IPS-18a (cell line): ENCODE results near the gene DPH5.
A peak's percentile ranks its signal among the peaks of the same experiment; 100 is the strongest.
"Not testable (repeated sequence)": the region's sequence is repeated elsewhere in the genome, so short reads cannot be mapped to it uniquely, and the experiment has no call there.

Experiments used
- H3K27ac ChIP-seq: one replicate; pipeline ENCODE4 v1.5.1; 2013; ENCODE audit warnings: low read length
- H3K27me3 ChIP-seq: one replicate; pipeline ENCODE4 v1.6.1; 2013; ENCODE audit warnings: mild to moderate bottlenecking, low read length; ENCODE audit not compliant: control insufficient read depth, insufficient read depth
- H3K36me3 ChIP-seq: one replicate; pipeline ENCODE4 v1.6.1; 2013; ENCODE audit warnings: low read depth, low read length; ENCODE audit not compliant: control insufficient read depth
- H3K4me1 ChIP-seq: one replicate; pipeline ENCODE4 v1.6.1; 2013; ENCODE audit warnings: low read depth, low read length; ENCODE audit not compliant: control insufficient read depth
- H3K4me3 ChIP-seq: one replicate; pipeline ENCODE4 v1.5.1; 2013; ENCODE audit warnings: low read length
- H3K9ac ChIP-seq: one replicate; pipeline ENCODE4 v1.6.1; 2013; ENCODE audit warnings: mild to moderate bottlenecking, low read length, moderate library complexity
- H3K9me3 ChIP-seq: one replicate; pipeline ENCODE4 v1.6.1; 2013; ENCODE audit warnings: low read depth, low read length; ENCODE audit not compliant: control insufficient read depth

The DPH5 gene

DNA sequence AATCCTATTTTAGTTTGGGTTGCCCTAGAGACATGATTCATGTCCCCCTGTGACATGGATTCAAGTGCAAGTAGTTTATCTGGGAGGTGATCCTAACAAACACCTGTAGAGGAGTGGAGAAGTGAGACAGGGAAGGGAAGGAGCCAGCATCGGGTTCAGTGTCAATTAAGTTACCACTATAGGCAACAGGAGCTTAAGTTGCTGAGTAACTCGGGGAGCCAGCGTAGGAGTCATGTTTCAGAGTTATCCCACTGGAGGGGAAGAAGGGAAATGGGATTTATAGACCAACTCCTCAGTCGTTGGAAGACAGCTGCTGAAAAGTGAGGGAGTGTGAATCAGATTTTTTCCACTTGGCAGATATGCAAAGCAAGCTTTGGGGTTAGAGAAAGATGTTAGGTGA, 74.8 kb downstream of the DPH5 start:
- no peak overlapping the region for H3K9ac ChIP-seq
- peak overlapping the region; percentile 59 for H3K27ac ChIP-seq
- peak overlapping the region; percentile 27 for H3K4me3 ChIP-seq
- H3K36me3 ChIP-seq: peaks cover 3% of the 10 kb centered on the region
- H3K9me3 ChIP-seq: no peaks in the 10 kb centered on the region
- peaks cover 38% of the 10 kb centered on the region for H3K4me1 ChIP-seq
- H3K27me3 ChIP-seq: no peaks in the 10 kb centered on the region

DNA sequence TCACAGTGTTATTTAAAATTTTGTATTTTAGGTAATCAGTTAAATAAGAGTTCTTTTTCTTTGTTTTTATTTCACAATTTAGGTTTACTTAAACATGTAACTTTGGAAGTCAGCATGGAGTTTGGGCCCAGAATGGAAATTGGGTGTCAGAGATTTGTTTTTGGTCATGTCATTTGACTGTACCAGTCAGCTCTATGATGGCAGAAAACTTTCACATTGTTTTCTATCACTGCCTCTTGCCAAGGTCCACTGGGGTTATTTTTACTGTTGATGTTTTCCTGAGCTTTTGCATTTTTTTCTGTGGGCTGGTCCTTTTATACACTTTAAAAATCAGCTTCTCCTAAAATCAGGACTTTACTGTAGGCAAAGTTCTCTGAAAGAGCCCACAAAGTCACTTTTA, 75.2 kb downstream of the DPH5 start:
- Histone ChIP-seq H3K9me3 (no peaks in the 10 kb centered on the region), H3K4me3 (peak overlapping the region; percentile 27), H3K36me3 (peaks cover 3% of the 10 kb centered on the region), H3K9ac (no peak overlapping the region), H3K4me1 (peaks cover 38% of the 10 kb centered on the region), H3K27me3 (no peaks in the 10 kb centered on the region), H3K27ac (peak overlapping the region; percentile 59)

DNA sequence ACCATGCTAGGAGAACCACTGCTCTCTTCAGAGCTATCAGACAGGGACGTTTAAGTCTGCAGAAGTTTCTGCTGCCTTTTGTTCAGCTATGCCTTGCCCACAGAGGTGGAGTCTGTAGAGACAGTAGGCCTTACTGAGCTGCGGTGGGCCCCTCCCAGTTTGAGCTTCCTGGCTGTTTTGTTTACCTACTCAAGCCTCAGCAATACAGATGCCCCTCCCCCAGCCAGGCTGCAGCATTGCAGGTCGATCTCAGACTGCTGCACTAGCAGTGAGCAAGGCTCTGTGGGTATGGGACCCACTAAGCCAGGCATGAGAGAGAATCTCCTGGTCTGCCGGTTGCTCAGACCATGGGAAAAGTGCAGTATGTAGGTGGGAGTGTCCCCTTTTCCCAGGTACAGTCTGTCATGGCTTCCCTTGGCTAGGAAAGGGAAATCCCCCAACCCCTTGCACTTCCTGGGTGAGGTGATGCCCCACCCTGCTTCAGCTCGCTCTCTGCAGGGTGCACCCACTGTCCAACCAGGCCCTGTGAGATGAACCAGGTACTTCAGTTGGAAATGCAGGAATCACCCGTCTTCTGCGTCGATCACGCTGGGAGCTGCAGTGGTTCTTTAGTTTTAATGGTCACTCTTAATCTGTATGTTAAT, 75.9 kb downstream of the DPH5 start:
- H3K9ac ChIP-seq, H3K9me3 ChIP-seq, H3K27ac ChIP-seq, H3K27me3 ChIP-seq, H3K36me3 ChIP-seq: not testable (repeated sequence)
- Histone ChIP-seq H3K4me3 (peak overlapping the region; percentile 30), H3K4me1 (peaks cover 38% of the 10 kb centered on the region)

DNA sequence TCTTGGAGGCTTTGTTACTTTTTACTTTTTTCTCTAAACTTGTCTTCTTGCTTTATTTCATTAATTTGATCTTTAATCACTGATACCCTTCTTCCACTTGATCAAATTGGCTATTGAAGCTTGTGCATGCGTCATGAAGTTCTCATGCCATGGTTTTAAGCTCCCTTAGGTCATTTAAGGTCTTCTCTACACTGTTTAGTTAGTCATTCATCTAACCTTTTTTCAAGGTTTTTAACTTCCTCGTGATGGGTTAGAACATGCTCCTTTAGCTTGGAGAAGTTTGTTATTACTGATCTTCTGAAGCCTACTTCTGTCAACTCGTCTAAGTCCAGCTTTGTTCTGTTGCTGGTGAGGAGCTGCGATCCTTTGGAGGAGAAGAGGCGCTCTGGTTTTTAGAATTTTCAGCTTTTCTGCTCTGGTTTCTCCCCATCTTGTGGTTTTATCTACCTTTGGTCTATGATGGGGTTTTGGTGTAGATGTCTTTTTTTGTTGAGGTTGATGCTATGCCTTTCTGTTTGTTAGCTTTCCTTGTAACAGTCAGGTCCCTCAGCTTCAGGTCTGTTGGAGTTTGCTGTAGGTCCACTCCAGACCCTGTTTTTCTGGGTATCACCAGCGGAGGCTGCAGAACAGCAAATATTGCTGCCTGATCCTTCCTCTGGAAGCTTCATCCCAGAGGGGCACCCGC, 76.7 kb downstream of the DPH5 start:
- not testable (repeated sequence) for H3K27ac ChIP-seq, H3K36me3 ChIP-seq, H3K9ac ChIP-seq

DNA sequence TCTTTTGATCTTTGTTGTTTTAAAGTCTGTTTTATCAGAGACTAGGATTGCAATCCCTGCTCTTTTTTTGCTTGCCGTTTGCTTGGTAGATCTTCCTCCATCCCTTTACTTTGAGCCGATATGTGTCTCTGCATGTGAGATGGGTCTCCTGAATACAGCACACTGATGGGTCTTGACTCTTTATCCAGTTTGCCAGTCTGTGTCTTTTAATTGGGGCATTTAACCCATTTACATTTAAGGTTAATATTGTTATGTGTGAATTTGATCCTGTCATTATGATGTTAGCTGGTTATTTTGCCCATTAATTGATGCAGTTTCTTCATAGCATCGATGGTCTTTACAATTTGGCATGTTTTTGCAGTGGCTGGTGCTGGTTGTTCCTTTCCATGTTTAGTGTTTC, 77.8 kb downstream of the DPH5 start:
- H3K4me3 ChIP-seq, H3K9ac ChIP-seq: not testable (repeated sequence)

More for the DNA sequence above, 76.7 kb downstream of the DPH5 start:
- H3K9me3 ChIP-seq, H3K27me3 ChIP-seq, H3K4me3 ChIP-seq: not testable (repeated sequence)
- peaks cover 36% of the 10 kb centered on the region for H3K4me1 ChIP-seq

DNA sequence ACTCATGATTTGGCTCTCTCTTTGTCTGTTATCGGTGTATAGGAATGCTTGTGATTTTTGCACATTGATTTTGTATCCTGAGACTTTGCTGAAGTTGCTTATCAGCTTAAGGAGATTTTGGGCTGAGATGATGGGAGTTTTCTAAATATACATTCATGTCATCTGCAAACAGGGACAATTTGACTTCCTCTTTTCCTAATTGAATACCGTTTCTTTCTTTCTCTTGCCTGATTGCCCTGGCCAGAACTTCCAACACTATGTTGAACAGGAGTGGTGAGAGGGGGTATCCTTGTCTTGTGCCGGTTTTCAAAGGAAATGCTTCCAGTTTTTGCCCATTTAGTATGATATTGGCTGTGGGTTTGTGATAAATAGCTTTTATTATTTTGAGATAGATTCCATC, 79.5 kb downstream of the DPH5 start:
- not testable (repeated sequence) for H3K27ac ChIP-seq, H3K9ac ChIP-seq, H3K9me3 ChIP-seq, H3K36me3 ChIP-seq, H3K27me3 ChIP-seq, H3K4me3 ChIP-seq
- H3K4me1 ChIP-seq: peaks cover 22% of the 10 kb centered on the region

More for the DNA sequence above, 77.8 kb downstream of the DPH5 start:
- not testable (repeated sequence) for H3K9me3 ChIP-seq, H3K27me3 ChIP-seq, H3K36me3 ChIP-seq, H3K27ac ChIP-seq
- H3K4me1 ChIP-seq: peaks cover 29% of the 10 kb centered on the region

DNA sequence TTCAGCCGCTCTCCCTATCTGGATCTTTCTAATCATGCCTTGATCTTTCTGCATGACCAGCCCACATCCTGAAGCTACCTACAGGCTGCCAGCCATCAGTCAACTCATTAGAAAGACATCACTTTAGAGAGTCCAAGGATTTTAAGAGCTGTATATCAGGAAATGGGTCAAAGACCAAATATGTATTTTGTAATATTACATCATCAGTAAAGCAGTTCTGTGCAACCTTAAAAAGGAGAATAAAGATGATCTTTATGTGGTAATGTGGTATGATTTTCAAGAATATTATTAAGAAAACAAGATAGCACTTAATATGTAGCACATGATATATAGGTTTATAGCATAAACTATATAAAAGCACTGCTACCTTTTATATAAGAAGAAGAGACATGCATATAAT, 82.1 kb downstream of the DPH5 start:
- Histone ChIP-seq H3K9me3 (no peaks in the 10 kb centered on the region), H3K4me3 (no peak overlapping the region), H3K27ac (no peak overlapping the region), H3K4me1 (no peaks in the 10 kb centered on the region), H3K36me3 (peaks cover 10% of the 10 kb centered on the region), H3K9ac (no peak overlapping the region), H3K27me3 (no peaks in the 10 kb centered on the region)

DNA sequence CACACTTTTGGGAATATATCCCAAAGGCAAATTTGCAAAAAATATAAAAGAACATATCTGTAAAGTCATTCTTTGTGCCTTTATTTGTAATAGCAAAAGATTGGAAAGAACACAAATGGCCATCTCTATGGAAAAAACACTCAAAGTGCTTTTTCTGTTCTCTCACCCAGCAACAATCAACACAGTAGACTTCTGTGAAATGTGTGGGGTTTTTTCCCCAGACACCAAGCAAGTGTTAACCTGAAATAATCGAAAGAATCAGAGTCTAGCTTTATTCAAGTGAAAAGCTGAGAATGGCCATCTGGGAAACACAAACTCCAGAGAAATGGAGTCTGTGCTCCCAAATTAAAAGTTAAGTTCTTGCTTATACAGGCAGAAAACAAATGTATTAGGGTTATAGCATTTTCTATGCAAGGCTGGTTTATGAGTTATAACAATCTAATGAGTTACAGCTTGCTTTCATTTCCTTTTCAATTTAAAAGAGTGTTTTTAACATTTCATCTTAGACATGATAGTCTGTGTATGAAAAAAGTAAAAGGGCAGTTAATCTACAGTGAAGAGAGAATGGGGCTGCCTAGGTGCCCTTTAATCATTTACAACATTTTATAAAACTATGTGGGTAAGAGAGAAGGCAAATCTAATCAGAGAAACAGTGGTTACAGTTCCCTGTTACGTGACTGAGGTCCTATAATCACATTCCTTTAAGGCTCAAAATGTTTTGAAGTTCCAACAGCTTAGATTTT, 83.1 kb downstream of the DPH5 start:
- no peaks in the 10 kb centered on the region for H3K4me1 ChIP-seq
- H3K4me3 ChIP-seq: no peak overlapping the region
- H3K27me3 ChIP-seq: no peaks in the 10 kb centered on the region
- H3K36me3 ChIP-seq: peaks cover 16% of the 10 kb centered on the region
- no peak overlapping the region for H3K9ac ChIP-seq
- H3K27ac ChIP-seq: no peak overlapping the region
- no peaks in the 10 kb centered on the region for H3K9me3 ChIP-seq

DNA sequence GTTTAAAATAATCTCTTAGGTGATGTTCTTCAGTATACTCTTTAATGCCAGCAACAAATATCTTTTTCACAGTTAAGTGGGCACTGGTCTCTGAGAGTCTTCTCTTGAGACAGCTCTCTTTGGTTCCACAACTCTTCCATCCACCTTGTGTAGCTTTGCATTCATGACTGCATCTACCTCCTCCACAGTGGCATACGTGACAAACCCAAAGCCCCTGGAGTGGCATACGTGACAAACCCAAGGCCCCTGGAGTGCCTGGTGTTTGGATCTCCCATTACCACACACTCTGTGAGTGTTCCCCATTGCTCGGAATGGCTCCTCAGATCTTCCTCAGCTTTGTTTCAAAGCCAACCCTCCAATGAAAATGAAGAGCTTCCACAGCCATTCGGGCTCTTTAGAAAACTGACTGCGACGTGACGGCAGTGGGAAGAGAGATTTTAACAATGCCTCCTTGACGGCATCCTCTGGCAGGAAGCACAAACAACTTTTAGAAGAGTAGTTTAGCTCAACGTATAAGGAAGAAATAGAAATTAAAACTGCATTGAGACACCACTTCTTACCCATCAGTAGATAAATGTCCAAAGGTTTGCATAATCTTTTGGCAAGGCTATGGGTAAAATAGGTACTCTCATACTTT, 83.9 kb downstream of the DPH5 start:
- H3K27ac ChIP-seq: no peak overlapping the region
- peaks cover 16% of the 10 kb centered on the region for H3K36me3 ChIP-seq
- no peaks in the 10 kb centered on the region for H3K27me3 ChIP-seq
- H3K9me3 ChIP-seq: no peaks in the 10 kb centered on the region
- no peaks in the 10 kb centered on the region for H3K4me1 ChIP-seq
- H3K4me3 ChIP-seq: no peak overlapping the region
- no peak overlapping the region for H3K9ac ChIP-seq

DNA sequence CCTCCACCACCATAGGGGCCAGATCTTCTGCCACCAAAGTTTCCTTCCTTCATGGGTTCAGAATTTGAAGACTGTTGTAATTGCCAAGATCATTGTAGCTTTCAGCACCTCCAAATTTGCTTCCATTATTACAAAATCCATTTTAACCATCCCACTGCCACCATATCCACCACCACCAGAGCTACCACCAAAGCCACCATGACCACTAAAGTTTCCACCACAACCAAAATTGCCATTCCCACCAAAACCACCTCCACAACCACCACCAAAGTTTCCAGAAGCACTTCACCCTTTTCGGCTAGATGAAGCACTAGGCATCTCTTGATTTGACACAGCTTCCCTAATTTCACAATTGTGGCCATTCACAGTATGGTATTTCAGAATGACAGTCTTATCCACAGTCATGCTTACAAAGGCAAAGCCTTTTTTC, 84.5 kb downstream of the DPH5 start:
- H3K27ac ChIP-seq: no peak overlapping the region
- no peaks in the 10 kb centered on the region for H3K4me1 ChIP-seq
- no peaks in the 10 kb centered on the region for H3K27me3 ChIP-seq
- H3K36me3 ChIP-seq: peaks cover 16% of the 10 kb centered on the region
- H3K9me3 ChIP-seq: no peaks in the 10 kb centered on the region
- no peak overlapping the region for H3K4me3 ChIP-seq
- H3K9ac ChIP-seq: no peak overlapping the region
